K562 (cell line): ENCODE data around the gene ABHD12. TPM values are rescaled to one million over a fixed set of nuclear protein-coding genes. Genes with fewer than 3 reads are reported as not detected.

Experiments used
- ATAC-seq: fragments of 200-7000 bp; cut with Tn5 transposase; 3 replicates; pipeline ENCODE4 v1.9.1; 2020; ENCODE audit warnings: moderate library complexity
- BruUV-seq: library from RNA; stranded (reverse); fragments of 400-500 nt; replicated peaks from 2 replicates; lab custom pipeline; 2021; lab: Mats Ljungman, UMichigan
- CTCF ChIA-PET: fragments of 300-600 bp; formaldehyde crosslinking; extraction: SDS; loops from one replicate; lab custom pipeline; 2021; ENCODE audit warnings: low intra/inter-chr PET ratio; lab: Yijun Ruan, JAX
- POLR2A ChIA-PET: fragments of 300-600, 350-650 bp; sonication (Branson Sonifier 250); formaldehyde crosslinking; extraction: SDS; loops from one replicate; lab custom pipeline; 2021; ENCODE audit warnings: antibody characterized with exemption, inconsistent platforms; lab: Yijun Ruan, JAX
- DNase-seq, 4 experiments: peaks; one replicate each; pipeline versions ENCODE4 v3.0.0 to v3.0.0-alpha.2; 2011 to 2018; ENCODE audit warnings: low spot score in 3 of 4, mixed read lengths in 3 of 4; ENCODE audit errors: extremely low read depth in 1 of 4
- FAIRE-seq: peaks from 2 replicates; lab custom pipeline; 2011; peaks lifted over from hg19 to GRCh38; lab: Jason Lieb, UNC
- H2AFZ ChIP-seq: 2 replicates; pipeline ENCODE4 v1.6.0; 2011; ENCODE audit warnings: low read depth, low read length, control low read depth, inconsistent platforms
- H3K27ac ChIP-seq: fragments of 200-600 bp; 3 replicates; pipeline ENCODE4 v1.8.0; 2011; ENCODE audit warnings: low read depth, mild to moderate bottlenecking, control low read depth, inconsistent platforms, low read length, moderate library complexity, mixed read lengths; ENCODE audit errors: extremely low read depth
- H3K27me3 ChIP-seq, 2 experiments: fragments of 300-600 bp in 1 of 2; 2 replicates in 1 of 2; 3 replicates in 1 of 2; pipeline versions ENCODE4 v1.6.0 to v1.8.0; 2011; ENCODE audit warnings: inconsistent platforms in 2 of 2, low read length in 2 of 2, mild to moderate bottlenecking in 1 of 2, mixed read lengths in 1 of 2, moderate library complexity in 1 of 2; ENCODE audit not compliant: control insufficient read depth in 2 of 2, insufficient read depth in 2 of 2
- H3K36me3 ChIP-seq: fragments of 300-600 bp; 3 replicates; pipeline ENCODE4 v1.8.0; 2011; ENCODE audit warnings: mild to moderate bottlenecking, low read length, inconsistent platforms; ENCODE audit not compliant: control insufficient read depth, insufficient read depth
- H3K4me1 ChIP-seq, 2 experiments: fragments of 200-600 bp in 1 of 2; replicated peaks in 1 of 2; 2 replicates in 1 of 2; 3 replicates in 1 of 2; pipeline versions ENCODE4 v1.5.1 to v1.8.0; 2011; ENCODE audit warnings: inconsistent platforms in 2 of 2, low read length in 2 of 2, mild to moderate bottlenecking in 1 of 2, mixed read lengths in 1 of 2, moderate library complexity in 1 of 2; ENCODE audit not compliant: control insufficient read depth in 2 of 2, insufficient read depth in 2 of 2
- H3K4me2 ChIP-seq: 2 replicates; pipeline ENCODE4 v1.6.1; 2011; ENCODE audit warnings: low read length, control low read depth, inconsistent platforms, mixed read lengths; ENCODE audit not compliant: insufficient read depth
- H3K4me3 ChIP-seq: fragments of 200-600 bp; sonication (generic), shearing (Covaris generic); 2 replicates; pipeline ENCODE4 v1.5.1; 2016; ENCODE audit warnings: control low read depth, inconsistent platforms
- H3K79me2 ChIP-seq: fragments of 200-600 bp; 3 replicates; pipeline ENCODE4 v1.8.0; 2011; ENCODE audit warnings: low read length, inconsistent platforms; ENCODE audit not compliant: control insufficient read depth, insufficient read depth
- H3K9ac ChIP-seq, 2 experiments: 2 replicates each; pipeline versions ENCODE4 v1.6.0 to v1.6.1; 2011; ENCODE audit warnings: low read depth in 2 of 2, low read length in 2 of 2, control low read depth in 1 of 2, inconsistent platforms in 1 of 2, mild to moderate bottlenecking in 1 of 2, mixed read lengths in 1 of 2; ENCODE audit not compliant: insufficient read depth in 1 of 2
- H3K9me1 ChIP-seq: one replicate; pipeline ENCODE4 v1.6.0; 2011; ENCODE audit warnings: inconsistent platforms, mild to moderate bottlenecking, low read length, moderate library complexity; ENCODE audit not compliant: control insufficient read depth, insufficient read depth
- H3K9me3 ChIP-seq: replicated peaks from 2 replicates; pipeline ENCODE4 v1.5.1; 2011; ENCODE audit warnings: low read depth, low read length, inconsistent platforms; ENCODE audit not compliant: control insufficient read depth, insufficient read depth
- H4K20me1 ChIP-seq: replicated peaks from 2 replicates; pipeline ENCODE4 v1.6.1; 2011; ENCODE audit warnings: low read length, inconsistent platforms, mixed read lengths; ENCODE audit not compliant: control insufficient read depth, insufficient read depth
- DIDO1 ChIP-seq: fragments of 450-650 bp; IDR thresholded peaks from 2 replicates; pipeline ENCODE4 v1.6.1; 2016; ENCODE audit warnings: low read depth, missing biosample characterization, missing genetic modification characterization
- MEIS2 ChIP-seq: fragments of 450-650 bp; IDR thresholded peaks from 2 replicates; pipeline ENCODE4 v1.6.1; 2014; ENCODE audit warnings: mild to moderate bottlenecking; ENCODE audit not compliant: partially characterized antibody
- RBM14 ChIP-seq: fragments of 200-400 bp; formaldehyde crosslinking; IDR thresholded peaks from 2 replicates; pipeline ENCODE4 v1.6.1; 2018; ENCODE audit warnings: low read depth, mild to moderate bottlenecking, low read length, moderate library complexity, borderline replicate concordance; ENCODE audit not compliant: insufficient read depth
- SMAD2 ChIP-seq: fragments of 150-350 bp; IDR thresholded peaks from 2 replicates; pipeline ENCODE4 v1.6.1; 2014; ENCODE audit warnings: low read depth, mild to moderate bottlenecking, low read length
- SRSF7 ChIP-seq: fragments of 200-400 bp; formaldehyde crosslinking; optimal IDR thresholded peaks from 2 replicates; pipeline ENCODE3; 2017; ENCODE audit warnings: mild to moderate bottlenecking, low read depth, low read length
- WGBS: fragments of 100-300 bp; shearing (Covaris generic); methylation state at CpG from one replicate; pipeline ENCODE4 v1.1.6; 2016; ENCODE audit warnings: low coverage, mixed read lengths; ENCODE audit not compliant: insufficient coverage; ENCODE audit errors: missing lambda C conversion rate; 5-methylcytosine and 5-hydroxymethylcytosine counted together
- in situ Hi-C: fragments of 300-500 bp; cut with MboI; formaldehyde crosslinking; loops from 4 replicates; pipeline ENCODE4 v1.15.0; 2018; ENCODE audit warnings: inconsistent platforms, mixed read lengths
- intact Hi-C: fragments of 100-400 bp; cut with micrococcal nuclease; formaldehyde crosslinking; loops from 2 replicates; pipeline ENCODE4 v1.14.2; 2022
- polyA plus RNA-seq, 8 experiments: library from polyadenylated mRNA; depleted of rRNA in 4 of 8; stranded (reverse) in 5 of 8; unstranded in 3 of 8; fragments of >200 nt; fragmentation: Nextera tagmentation in 2 of 8; fragmentation: Illumina TruSeq in 1 of 8; extraction: Ambion mirVana in 2 of 8; extraction: Trizol in 1 of 8; gene quantifications; 2 replicates each; pipeline versions ENCODE4 v1.2.1 to v1.2.3, GENCODE V29; 2011 to 2014; ENCODE audit warnings: inconsistent platforms in 1 of 8, missing spikeins in 1 of 8
- total RNA-seq, 7 experiments: library from RNA; depleted of rRNA in 6 of 7; stranded (reverse); fragments of >200 nt in 6 of 7; fragmentation: Illumina TruSeq in 2 of 7; extraction: Trizol in 2 of 7; gene quantifications; 2 replicates each; pipeline versions ENCODE4 v1.2.1 to v1.2.3, GENCODE V29; 2011 to 2021; ENCODE audit warnings: low replicate concordance in 1 of 7

ABHD12 gene
- total and polyA plus RNA-seq, 9 of the 15 experiments (the other 6 are each of a cell fraction or from before 2014, with no cell fraction given): 0.65 to 15.6 (median 9.1) TPM

DNA sequence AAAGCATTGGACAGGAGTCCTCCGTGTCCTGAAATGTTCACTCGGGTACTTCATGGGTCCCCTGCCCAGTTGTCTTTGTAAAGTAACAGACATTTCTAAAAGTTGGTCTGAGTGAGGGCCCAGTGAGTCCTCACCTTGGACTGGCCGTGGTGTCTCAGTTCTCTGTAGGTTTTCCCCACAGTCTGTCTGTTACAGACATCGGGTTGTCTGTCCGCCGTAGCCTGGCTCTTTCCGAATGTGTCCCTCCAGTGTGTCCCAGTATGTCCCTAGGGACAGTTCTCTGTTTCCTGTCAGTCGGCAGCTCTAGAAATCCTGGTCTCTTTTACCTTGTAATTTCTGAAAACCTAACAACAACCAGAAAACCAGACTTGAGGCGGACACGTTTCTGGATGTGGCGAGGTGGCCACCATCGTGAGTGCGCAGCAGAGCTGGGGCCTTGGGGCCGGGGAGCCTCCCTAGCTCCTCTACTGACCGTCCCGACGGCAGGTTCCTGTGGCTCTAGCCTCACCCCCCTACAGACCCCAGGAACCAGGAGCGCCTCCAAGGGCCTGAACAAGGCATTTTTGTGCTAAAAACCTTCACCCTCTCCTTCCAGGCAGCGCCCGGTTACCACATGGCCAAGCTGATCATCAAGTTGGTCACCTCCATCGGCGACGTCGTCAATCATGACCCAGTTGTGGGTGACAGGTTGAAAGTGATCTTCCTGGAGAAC lies 100.6 kb downstream of the ABHD12 start:
- DNase-seq (no peak), FAIRE-seq (no peak), ATAC-seq (no peak)
- TF ChIP-seq RBM14 (no peak), SRSF7 (no peak), DIDO1 (tag) (no peak), SMAD2 (no peak), MEIS2 (peak; percentile 5)
- Histone ChIP-seq H3K4me1 (peaks cover 0 to 7% of the 10 kb centered on the region in 2 experiments; a peak in 2 of 5 replicates), H3K9me1 (no peaks in the 10 kb centered on the region), H3K9ac (no peak overlapping the region), H3K9me3 (no peaks in the 10 kb centered on the region), H3K4me3 (no peak overlapping the region), H3K27ac (no peak overlapping the region), H4K20me1 (no peaks in the 10 kb centered on the region), H3K4me2 (no peak overlapping the region), H3K27me3 (no peaks in the 10 kb centered on the region), H2AFZ (no peak overlapping the region), H3K36me3 (peaks cover 5% of the 10 kb centered on the region; the same call in 2 of the 3 replicates), H3K79me2 (no peaks in the 10 kb centered on the region)
- intact Hi-C loops (loop anchor here (10.0 kb wide), 1 partner anchor 295 kb away; the partner anchor contains the start of gene APMAP), in situ Hi-C loops (no loop called here)
- ChIA-PET POLR2A (interaction anchor here (1.3 kb wide), 1 partner anchor 10 kb away, joined by 7 read pairs; no protein-coding TSS in a partner anchor), CTCF (no interaction called here)
- 84% methylated on average over 18 of the region's 24 CpGs for WGBS
- BruUV-seq: no TSS peak
